NCI-H1417 treated with DMSO at 0.1 percent for 48 hours (cell line): ENCODE results near the gene CLEC4M.
"Not testable (repeated sequence)": the region's sequence is repeated elsewhere in the genome, so short reads cannot be mapped to it uniquely, and the experiment has no call there.

Source experiments
- DNase-seq: peaks from one replicate; lab custom pipeline; 2025; lab: John Stamatoyannopoulos, UW

The CLEC4M gene

DNA sequence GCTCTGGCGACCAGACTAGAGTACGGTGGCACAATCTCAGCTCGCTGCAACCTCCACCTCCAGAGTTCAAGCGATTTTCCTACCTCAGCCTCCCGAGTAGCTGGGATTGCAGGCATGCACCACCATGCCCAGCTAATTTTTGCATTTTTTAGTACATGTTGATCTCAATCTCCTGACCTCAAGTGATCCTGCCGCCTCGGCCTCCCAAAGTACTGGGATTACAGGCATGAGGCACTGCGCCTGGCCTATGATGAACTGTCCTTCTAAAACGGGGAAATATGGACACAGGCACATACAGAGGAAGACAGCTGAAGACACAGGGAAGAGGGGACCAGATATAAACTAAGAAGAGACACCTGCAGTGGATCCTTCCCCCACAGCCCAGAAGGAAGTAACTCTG lies 12.7 kb downstream of the CLEC4M start:
- DNase-seq: no peak

DNA sequence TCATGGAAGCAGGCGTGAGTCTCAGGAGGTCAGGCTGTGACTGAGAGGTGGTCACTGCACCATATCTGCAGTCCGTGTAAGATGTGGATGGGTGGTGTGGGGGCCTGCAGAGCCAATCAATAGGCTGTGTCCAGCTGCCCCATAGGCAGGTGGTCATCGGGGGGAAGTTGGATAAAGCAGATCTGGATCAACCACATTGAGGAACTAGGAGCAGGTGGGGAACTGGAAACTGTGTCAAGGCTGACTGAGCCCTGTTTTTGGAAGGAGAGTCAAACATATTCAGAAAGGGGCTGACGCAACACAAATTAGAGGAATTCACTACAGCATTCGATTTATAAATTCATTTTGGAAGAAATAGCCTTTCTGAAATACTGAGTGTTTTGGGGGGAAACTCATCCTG lies 15.0 kb downstream of the CLEC4M start:
- DNase-seq: no peak

DNA sequence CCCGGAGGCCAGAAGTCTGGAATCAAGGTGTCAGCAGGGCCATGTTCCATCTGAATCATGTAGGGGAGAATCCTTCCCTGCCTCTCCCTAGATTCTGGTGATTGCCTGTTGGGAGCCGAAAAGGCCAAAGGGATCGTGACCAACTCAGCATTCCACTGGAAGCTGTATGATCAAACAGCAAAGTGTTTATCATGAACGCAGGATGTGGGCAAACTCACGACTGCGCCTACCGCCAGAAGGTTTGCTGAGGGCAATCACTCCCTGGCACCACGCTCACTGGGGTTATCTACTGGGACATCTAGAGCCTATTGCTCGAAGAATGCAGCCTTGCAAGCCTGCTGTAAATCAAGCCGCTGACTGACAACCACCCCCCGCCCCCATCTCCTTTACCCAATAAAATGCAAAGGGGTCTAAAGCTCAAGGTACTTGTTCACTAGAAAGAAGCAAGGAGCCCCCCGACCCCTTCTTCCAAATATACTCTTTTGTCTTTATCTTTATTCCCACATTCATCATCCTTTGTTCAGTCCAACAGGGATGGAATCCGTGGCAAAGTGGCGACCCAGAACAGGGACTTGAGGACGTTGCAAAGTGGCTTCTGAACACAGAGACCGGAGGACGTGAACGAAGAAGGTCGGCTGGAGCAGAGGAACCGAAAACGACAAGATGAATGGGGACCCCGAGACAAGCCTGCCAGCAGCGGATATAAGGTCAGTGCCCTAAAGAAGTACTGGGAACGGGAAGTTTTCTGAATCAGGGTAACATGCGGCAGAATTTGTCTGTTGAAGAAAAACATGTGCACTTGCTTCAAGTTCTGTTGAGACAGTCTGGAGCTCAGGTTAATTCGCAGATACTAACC lies 16.8 kb downstream of the CLEC4M start:
- DNase-seq: no peak

DNA sequence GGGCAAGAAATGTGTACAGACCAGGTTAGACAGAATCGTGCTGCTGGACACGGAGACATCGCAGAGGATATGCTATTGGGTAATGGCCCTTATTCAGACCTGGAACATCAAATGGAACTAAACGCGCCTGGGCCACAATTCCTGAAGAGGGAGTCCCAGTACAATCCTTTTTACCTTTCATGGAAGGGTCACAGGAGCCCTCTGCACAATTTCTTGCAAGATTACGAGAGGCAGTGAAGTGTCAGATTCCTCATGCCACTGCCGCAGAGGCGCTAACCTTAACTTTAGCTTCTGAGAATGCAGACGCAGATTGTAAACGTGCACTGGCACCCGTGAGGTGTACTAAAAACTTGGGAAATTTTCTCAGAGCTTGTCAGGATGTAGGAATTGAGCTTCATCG lies 18.1 kb downstream of the CLEC4M start:
- no peak for DNase-seq

- DNase-seq: no peak
Measured at GRCh38 chr19:7783991-7784423, 21.0 kb downstream of the CLEC4M start.

DNA sequence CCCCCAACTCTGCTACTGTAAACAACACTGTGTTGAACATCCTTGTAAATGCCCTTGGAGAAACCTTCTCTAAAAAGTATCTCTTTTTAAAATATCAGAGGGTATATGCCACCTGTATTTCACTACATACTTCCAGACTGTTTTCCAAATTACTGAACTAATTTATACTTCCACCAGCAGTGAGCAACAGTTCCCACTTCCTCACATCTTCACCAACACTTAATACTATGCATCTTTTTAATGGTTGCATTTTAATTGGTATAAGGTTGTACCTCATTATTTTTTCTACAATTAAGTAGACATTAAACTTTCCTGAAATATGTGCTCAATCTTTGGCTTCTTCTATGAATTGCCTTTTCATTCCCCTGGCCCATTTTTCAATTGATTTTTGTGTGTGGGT lies 21.8 kb downstream of the CLEC4M start:
- no peak for DNase-seq

DNA sequence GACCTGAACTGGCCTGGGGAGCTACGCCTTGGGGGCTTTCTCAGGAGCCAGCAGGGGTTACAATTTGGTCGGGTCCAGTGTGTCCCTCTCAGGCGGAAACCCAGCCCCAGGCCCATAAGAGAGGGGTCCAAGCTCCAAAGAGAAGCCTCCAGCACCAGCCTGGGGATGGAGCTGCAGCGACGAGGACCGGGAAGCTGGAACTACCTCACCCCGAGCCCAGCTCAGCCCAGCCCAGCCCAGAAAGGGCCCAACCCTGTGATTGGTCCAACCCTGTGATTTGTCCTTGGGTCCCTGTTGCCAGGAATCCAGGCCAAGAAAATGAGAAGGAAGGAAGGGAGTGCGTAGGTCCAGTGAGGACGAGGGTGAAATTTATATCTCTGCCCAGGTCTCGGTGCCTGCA lies 24.1 kb downstream of the CLEC4M start:
- DNase-seq: no peak

- no peak for DNase-seq
Measured at GRCh38 chr19:7787602-7788177, 24.6 kb downstream of the CLEC4M start.

- no peak for DNase-seq
Measured at GRCh38 chr19:7788178-7788932, 25.3 kb downstream of the CLEC4M start.

DNA sequence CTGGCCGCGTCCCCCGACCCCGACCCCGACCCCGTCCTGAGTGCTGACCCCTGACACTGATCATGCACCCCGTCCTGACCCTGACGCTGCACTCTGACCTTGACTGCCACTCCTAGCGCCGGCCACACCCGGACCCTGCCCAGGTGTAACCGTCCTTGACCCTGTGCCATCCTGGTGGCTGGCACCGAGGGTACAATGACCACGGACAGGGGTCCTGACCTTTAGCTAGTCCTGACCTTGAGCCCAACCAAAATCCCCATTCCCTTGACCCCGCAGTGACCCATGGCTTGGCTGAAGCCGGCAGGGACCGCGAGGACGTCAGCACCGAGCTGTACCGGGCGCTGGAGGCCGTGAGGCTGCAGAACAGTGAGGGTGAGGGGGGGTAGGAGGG lies 25.9 kb downstream of the CLEC4M start:
- no peak for DNase-seq

DNA sequence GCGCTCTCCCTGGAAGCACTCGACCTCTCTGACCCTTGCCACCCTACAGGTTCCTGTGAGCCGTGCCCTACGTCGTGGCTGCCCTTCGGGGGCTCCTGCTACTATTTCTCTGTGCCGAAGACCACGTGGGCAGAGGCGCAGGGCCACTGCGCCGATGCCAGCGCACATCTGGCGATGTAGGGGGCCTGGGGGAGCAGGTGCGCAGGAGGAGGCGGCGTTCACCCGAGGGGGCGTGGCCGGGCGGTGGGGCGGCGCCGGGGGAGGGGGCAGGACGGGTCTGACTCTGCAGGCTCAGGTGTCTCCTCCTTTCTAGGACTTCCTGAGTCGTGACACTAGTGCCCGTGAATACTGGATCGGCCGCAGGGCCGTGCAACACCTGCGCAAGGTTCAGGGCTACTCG lies 26.4 kb downstream of the CLEC4M start:
- no peak for DNase-seq

- no peak for DNase-seq
Measured at GRCh38 chr19:7790416-7790815, 27.4 kb downstream of the CLEC4M start.

DNA sequence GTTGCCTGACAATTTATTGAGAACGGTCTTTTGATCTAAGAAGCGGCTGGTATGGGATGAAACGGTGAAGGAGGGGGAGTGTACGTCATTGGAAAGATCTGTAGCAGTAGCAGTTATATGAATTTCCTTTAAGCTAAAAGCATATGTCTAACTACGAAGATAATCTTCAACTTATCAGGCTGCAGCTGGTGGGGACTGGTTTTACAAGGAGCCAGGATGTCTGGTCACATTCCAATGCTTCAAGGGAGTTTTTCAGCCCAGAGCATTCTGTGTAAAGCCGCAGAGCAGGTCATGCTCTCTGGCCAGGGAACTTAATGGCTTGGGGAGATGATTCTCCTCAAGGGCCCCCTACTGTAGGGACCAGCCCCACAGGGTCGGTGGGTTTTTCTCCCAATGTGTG lies 29.2 kb downstream of the CLEC4M start:
- no peak for DNase-seq

DNA sequence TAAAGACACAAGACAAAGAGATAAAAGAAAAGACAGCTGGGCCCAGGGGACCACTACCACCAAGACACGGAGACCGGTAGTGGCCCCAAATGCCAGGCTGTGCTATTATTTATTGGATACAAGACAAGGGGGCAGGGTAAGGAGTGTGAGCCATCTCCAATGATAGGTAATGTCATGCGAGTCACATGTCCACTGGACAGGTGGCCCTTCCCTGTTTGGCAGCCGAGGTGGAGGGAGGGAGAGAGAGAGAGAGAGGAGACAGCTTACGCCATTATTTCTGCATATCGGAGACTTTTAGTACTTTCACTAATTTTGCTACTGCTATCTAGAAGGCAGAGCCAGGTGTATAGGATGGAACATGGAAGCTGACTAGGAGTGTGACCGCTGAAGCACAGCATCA lies 29.7 kb downstream of the CLEC4M start:
- DNase-seq: not testable (repeated sequence)

- DNase-seq: no peak
Measured at GRCh38 chr19:7793493-7793892, 30.4 kb downstream of the CLEC4M start.

GRCh38 chr19:7795555-7796161 lies 32.6 kb downstream of the CLEC4M start:
- DNase-seq: peak; percentile 12

DNA sequence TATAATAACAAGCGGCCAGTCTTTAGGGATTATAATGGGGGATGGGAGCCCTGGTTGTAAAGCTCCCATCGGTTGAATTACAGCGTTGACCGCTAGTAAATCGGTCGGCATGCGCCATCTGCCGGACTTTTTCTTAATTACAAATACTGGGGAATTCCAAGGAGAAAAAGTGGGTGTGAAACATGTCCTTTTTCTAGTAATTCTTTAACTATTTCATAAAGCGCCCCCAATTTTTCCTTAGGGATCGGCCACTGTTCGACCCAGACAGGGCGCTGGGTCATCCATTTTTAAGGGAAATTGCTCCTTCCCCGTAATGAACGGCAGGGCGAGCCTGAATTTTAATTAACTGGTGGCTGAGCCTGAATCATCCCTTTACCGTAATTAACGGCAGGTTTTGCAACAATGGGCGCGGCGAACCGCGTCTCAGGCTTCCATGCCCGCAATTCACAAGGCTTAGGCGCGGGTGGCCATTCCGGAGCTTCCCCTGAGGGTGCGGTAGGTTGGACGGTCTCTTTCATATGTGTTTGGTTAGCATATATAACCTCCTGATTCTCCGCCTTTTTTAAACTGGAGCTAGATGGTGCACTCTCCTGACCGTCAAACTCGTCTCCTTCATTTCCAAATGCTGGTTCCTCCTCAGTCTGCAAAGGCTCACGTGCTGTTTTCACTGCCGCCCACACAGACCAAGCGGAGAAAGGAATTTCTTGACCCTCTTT lies 36.8 kb downstream of the CLEC4M start:
- peak; percentile 78 for DNase-seq

- DNase-seq: no peak
Measured at GRCh38 chr19:7801020-7801570, 38.1 kb downstream of the CLEC4M start.

GRCh38 chr19:7806234-7806633 lies 43.2 kb downstream of the CLEC4M start:
- no peak for DNase-seq

DNA sequence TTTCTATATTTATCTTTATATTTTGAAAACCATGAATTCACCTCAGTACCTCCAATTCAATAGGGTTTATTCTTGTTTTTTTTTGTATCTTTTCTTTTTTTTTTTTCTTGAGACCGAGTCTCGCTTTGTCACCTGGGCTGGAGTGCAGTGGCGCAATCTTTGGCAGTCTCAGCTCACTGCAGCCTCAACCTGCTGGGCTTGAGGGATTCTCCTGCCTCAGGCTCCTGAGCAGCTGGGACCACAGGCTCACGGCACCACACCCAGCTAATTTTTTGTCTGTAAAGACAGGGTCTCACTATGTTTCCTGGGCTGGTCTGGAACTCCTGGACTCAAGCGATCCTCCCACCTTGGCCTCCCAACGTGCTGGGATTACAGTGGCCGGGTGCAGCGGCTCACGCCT lies 43.8 kb downstream of the CLEC4M start:
- DNase-seq: no peak

- no peak for DNase-seq
Measured at GRCh38 chr19:7808108-7808507, 45.1 kb downstream of the CLEC4M start.

DNA sequence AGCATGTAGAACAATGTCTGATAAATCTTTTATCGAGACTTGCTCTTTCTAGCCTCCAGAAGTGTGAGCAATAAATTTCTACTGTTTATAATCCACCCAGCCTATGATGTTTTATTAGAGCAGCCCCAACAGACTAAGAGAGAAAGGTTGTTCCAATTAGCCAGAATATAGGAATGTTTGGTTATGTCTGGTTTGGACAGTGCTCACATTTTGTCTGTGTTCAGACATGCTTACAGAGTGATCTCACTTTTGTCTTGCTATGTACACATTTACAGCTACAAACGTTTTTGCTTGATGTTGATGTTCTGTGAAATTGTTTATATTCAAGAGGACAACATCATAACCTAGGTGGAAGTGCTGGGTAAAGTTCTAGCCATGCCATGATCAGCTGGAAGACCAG lies 48.9 kb downstream of the CLEC4M start:
- DNase-seq: no peak
